Activated naive CD4-positive, alpha-beta T cell treated with anti-CD3 and anti-CD28 coated beads, Interleukin-2, amount 50 U/mL, for 24 hours (primary cell): ENCODE measurements around the gene CRY1.
"Not testable (repeated sequence)": the region's sequence is repeated elsewhere in the genome, so short reads cannot be mapped to it uniquely, and the experiment has no call there.

ENCODE experiments used
- H3K27ac Mint-ChIP-seq: one replicate; pipeline ENCODE4 v1.8.0; 2021; ENCODE audit warnings: mild to moderate bottlenecking, mixed read lengths
- H3K27me3 Mint-ChIP-seq: one replicate; pipeline ENCODE4 v1.8.0; 2021; ENCODE audit warnings: mixed read lengths
- H3K36me3 Mint-ChIP-seq: one replicate; pipeline ENCODE4 v1.8.0; 2021; ENCODE audit warnings: mixed read lengths
- H3K4me1 Mint-ChIP-seq: one replicate; pipeline ENCODE4 v1.8.0; 2021; ENCODE audit warnings: mixed read lengths
- H3K4me3 Mint-ChIP-seq: one replicate; pipeline ENCODE4 v1.8.0; 2021; ENCODE audit warnings: mild to moderate bottlenecking, mixed read lengths
- H3K9me3 Mint-ChIP-seq: one replicate; pipeline ENCODE4 v1.8.0; 2021; ENCODE audit warnings: mixed read lengths

The CRY1 gene

GRCh38 chr12:107118624-107119023 is 25.3 kb upstream of the CRY1 start:
- Mint-ChIP-seq H3K4me3 (no peak overlapping the region), H3K4me1 (no peaks in the 10 kb centered on the region), H3K36me3 (no peaks in the 10 kb centered on the region), H3K27me3 (peaks cover 12% of the 10 kb centered on the region), H3K27ac (no peak overlapping the region), H3K9me3 (no peaks in the 10 kb centered on the region)

GRCh38 chr12:107115119-107115518 is 21.8 kb upstream of the CRY1 start:
- peaks cover 2% of the 10 kb centered on the region for H3K27me3 Mint-ChIP-seq
- H3K36me3 Mint-ChIP-seq, result no peaks in the 10 kb centered on the region
- no peak overlapping the region for H3K27ac Mint-ChIP-seq
- no peaks in the 10 kb centered on the region for H3K4me1 Mint-ChIP-seq
- no peak overlapping the region for H3K4me3 Mint-ChIP-seq
- no peaks in the 10 kb centered on the region for H3K9me3 Mint-ChIP-seq

GRCh38 chr12:107111314-107111713 is 18.0 kb upstream of the CRY1 start:
- no peaks in the 10 kb centered on the region for H3K36me3 Mint-ChIP-seq
- no peaks in the 10 kb centered on the region for H3K4me1 Mint-ChIP-seq

GRCh38 chr12:107109726-107110719 is 16.7 kb upstream of the CRY1 start:
- H3K4me3 Mint-ChIP-seq, result no peak overlapping the region
- no peaks in the 10 kb centered on the region for H3K9me3 Mint-ChIP-seq
- H3K36me3 Mint-ChIP-seq, result no peaks in the 10 kb centered on the region
- H3K27me3 Mint-ChIP-seq, result peaks cover 2% of the 10 kb centered on the region
- H3K4me1 Mint-ChIP-seq, result peaks cover under 1% of the 10 kb centered on the region
- no peak overlapping the region for H3K27ac Mint-ChIP-seq

More at GRCh38 chr12:107111314-107111713, 18.0 kb upstream of the CRY1 start:
- H3K9me3 Mint-ChIP-seq, result no peaks in the 10 kb centered on the region
- no peak overlapping the region for H3K27ac Mint-ChIP-seq
- H3K27me3 Mint-ChIP-seq, result peaks cover 2% of the 10 kb centered on the region
- no peak overlapping the region for H3K4me3 Mint-ChIP-seq

- H3K4me3 Mint-ChIP-seq, result no peak overlapping the region
- peaks cover 7% of the 10 kb centered on the region for H3K4me1 Mint-ChIP-seq
- no peaks in the 10 kb centered on the region for H3K9me3 Mint-ChIP-seq
- peaks cover 2% of the 10 kb centered on the region for H3K27me3 Mint-ChIP-seq
- no peak overlapping the region for H3K27ac Mint-ChIP-seq
- no peaks in the 10 kb centered on the region for H3K36me3 Mint-ChIP-seq
Measured at GRCh38 chr12:107108995-107109508, 15.7 kb upstream of the CRY1 start.

GRCh38 chr12:107108366-107108765 is 15.0 kb upstream of the CRY1 start:
- not testable (repeated sequence) for H3K36me3 Mint-ChIP-seq, H3K4me3 Mint-ChIP-seq, H3K9me3 Mint-ChIP-seq, H3K27me3 Mint-ChIP-seq, H3K4me1 Mint-ChIP-seq, H3K27ac Mint-ChIP-seq

GRCh38 chr12:107107381-107107780 is 14.0 kb upstream of the CRY1 start:
- no peak overlapping the region for H3K4me3 Mint-ChIP-seq
- H3K36me3 Mint-ChIP-seq, result no peaks in the 10 kb centered on the region
- no peak overlapping the region for H3K27ac Mint-ChIP-seq
- H3K4me1 Mint-ChIP-seq, result peaks cover 7% of the 10 kb centered on the region
- H3K27me3 Mint-ChIP-seq, result no peaks in the 10 kb centered on the region
- no peaks in the 10 kb centered on the region for H3K9me3 Mint-ChIP-seq

GRCh38 chr12:107106241-107107025 is 13.1 kb upstream of the CRY1 start:
- H3K36me3 Mint-ChIP-seq, result no peaks in the 10 kb centered on the region
- no peaks in the 10 kb centered on the region for H3K9me3 Mint-ChIP-seq
- no peak overlapping the region for H3K27ac Mint-ChIP-seq
- H3K27me3 Mint-ChIP-seq, result no peaks in the 10 kb centered on the region
- H3K4me3 Mint-ChIP-seq, result no peak overlapping the region
- peaks cover 7% of the 10 kb centered on the region for H3K4me1 Mint-ChIP-seq

- H3K27me3 Mint-ChIP-seq, result no peaks in the 10 kb centered on the region
- H3K27ac Mint-ChIP-seq, result peak overlapping the region; percentile 52
- no peaks in the 10 kb centered on the region for H3K9me3 Mint-ChIP-seq
- peaks cover 7% of the 10 kb centered on the region for H3K4me1 Mint-ChIP-seq
- no peak overlapping the region for H3K4me3 Mint-ChIP-seq
- H3K36me3 Mint-ChIP-seq, result no peaks in the 10 kb centered on the region
Measured at GRCh38 chr12:107105410-107105703, 12.0 kb upstream of the CRY1 start.

GRCh38 chr12:107103516-107103915 is 10.2 kb upstream of the CRY1 start:
- Mint-ChIP-seq H3K9me3 (no peaks in the 10 kb centered on the region), H3K4me3 (no peak overlapping the region), H3K36me3 (no peaks in the 10 kb centered on the region), H3K27me3 (no peaks in the 10 kb centered on the region), H3K4me1 (peaks cover 7% of the 10 kb centered on the region), H3K27ac (no peak overlapping the region)

- Mint-ChIP-seq H3K4me3 (no peak overlapping the region), H3K4me1 (peaks cover 7% of the 10 kb centered on the region), H3K27ac (no peak overlapping the region), H3K36me3 (no peaks in the 10 kb centered on the region), H3K9me3 (no peaks in the 10 kb centered on the region), H3K27me3 (no peaks in the 10 kb centered on the region)
Measured at GRCh38 chr12:107103097-107103496, 9.7 kb upstream of the CRY1 start.

GRCh38 chr12:107102294-107102693 is 8.9 kb upstream of the CRY1 start:
- H3K9me3 Mint-ChIP-seq, result no peaks in the 10 kb centered on the region
- no peak overlapping the region for H3K27ac Mint-ChIP-seq
- peaks cover 1% of the 10 kb centered on the region for H3K27me3 Mint-ChIP-seq
- peaks cover 7% of the 10 kb centered on the region for H3K4me1 Mint-ChIP-seq
- no peak overlapping the region for H3K4me3 Mint-ChIP-seq
- H3K36me3 Mint-ChIP-seq, result no peaks in the 10 kb centered on the region

- H3K4me1 Mint-ChIP-seq, result peaks cover 7% of the 10 kb centered on the region
- H3K36me3 Mint-ChIP-seq, result no peaks in the 10 kb centered on the region
Measured at GRCh38 chr12:107101651-107102050, 8.3 kb upstream of the CRY1 start.

GRCh38 chr12:107099917-107100316 is 6.6 kb upstream of the CRY1 start:
- Mint-ChIP-seq H3K36me3 (peaks cover 4% of the 10 kb centered on the region), H3K27ac (no peak overlapping the region), H3K9me3 (no peaks in the 10 kb centered on the region), H3K4me1 (peaks cover 7% of the 10 kb centered on the region), H3K4me3 (no peak overlapping the region), H3K27me3 (peaks cover 2% of the 10 kb centered on the region)

More at GRCh38 chr12:107101651-107102050, 8.3 kb upstream of the CRY1 start:
- Mint-ChIP-seq H3K9me3 (no peaks in the 10 kb centered on the region), H3K27me3 (peaks cover 2% of the 10 kb centered on the region), H3K4me3 (no peak overlapping the region), H3K27ac (no peak overlapping the region)

- H3K4me3 Mint-ChIP-seq, result no peak overlapping the region
Measured at GRCh38 chr12:107096571-107096970, 3.2 kb upstream of the CRY1 start.

GRCh38 chr12:107094183-107094448 is 767 bp upstream of the CRY1 start:
- Mint-ChIP-seq H3K4me1 (peaks cover 8% of the 10 kb centered on the region), H3K27me3 (peaks cover 2% of the 10 kb centered on the region), H3K27ac (peak overlapping the region; percentile 100), H3K4me3 (no peak overlapping the region), H3K36me3 (peaks cover 4% of the 10 kb centered on the region), H3K9me3 (no peaks in the 10 kb centered on the region)

More at GRCh38 chr12:107096571-107096970, 3.2 kb upstream of the CRY1 start:
- Mint-ChIP-seq H3K9me3 (no peaks in the 10 kb centered on the region), H3K4me1 (peaks cover 8% of the 10 kb centered on the region), H3K36me3 (peaks cover 4% of the 10 kb centered on the region), H3K27ac (no peak overlapping the region), H3K27me3 (peaks cover 2% of the 10 kb centered on the region)
